Stimulated activated CD8-positive, alpha-beta memory T cell treated with anti-CD3 and anti-CD28 coated beads, Interleukin-4, amount 100 ng/mL, for 4 hours (primary cell): ENCODE results near the gene TRIM5.
"Not testable (repeated sequence)": the region's sequence is repeated elsewhere in the genome, so short reads cannot be mapped to it uniquely, and the experiment has no call there.

Experiments used
- DNase-seq, 2 donors: peaks; one replicate each; pipeline ENCODE4 v3.0.0-alpha.2; 2020; ENCODE audit warnings: low read depth in 2 of 2, low spot score in 1 of 2

TRIM5 gene, protein sequence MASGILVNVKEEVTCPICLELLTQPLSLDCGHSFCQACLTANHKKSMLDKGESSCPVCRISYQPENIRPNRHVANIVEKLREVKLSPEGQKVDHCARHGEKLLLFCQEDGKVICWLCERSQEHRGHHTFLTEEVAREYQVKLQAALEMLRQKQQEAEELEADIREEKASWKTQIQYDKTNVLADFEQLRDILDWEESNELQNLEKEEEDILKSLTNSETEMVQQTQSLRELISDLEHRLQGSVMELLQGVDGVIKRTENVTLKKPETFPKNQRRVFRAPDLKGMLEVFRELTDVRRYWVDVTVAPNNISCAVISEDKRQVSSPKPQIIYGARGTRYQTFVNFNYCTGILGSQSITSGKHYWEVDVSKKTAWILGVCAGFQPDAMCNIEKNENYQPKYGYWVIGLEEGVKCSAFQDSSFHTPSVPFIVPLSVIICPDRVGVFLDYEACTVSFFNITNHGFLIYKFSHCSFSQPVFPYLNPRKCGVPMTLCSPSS

GRCh38 chr11:5684646-5685362 lies at the start of gene TRIM5:
TSS of gene TRIM5 (minus strand) at chr11:5685074. CDS start at chr11:5680177, 4,897 bp downstream.
- DNase-seq = peak; percentile 64 to 66

GRCh38 chr11:5727691-5728090 lies 42.8 kb upstream of the TRIM5 start:
- DNase-seq = no peak

GRCh38 chr11:5726351-5726750 lies 41.5 kb upstream of the TRIM5 start:
- DNase-seq = no peak

GRCh38 chr11:5722622-5723021 lies 37.7 kb upstream of the TRIM5 start:
- no peak for DNase-seq

DNA sequence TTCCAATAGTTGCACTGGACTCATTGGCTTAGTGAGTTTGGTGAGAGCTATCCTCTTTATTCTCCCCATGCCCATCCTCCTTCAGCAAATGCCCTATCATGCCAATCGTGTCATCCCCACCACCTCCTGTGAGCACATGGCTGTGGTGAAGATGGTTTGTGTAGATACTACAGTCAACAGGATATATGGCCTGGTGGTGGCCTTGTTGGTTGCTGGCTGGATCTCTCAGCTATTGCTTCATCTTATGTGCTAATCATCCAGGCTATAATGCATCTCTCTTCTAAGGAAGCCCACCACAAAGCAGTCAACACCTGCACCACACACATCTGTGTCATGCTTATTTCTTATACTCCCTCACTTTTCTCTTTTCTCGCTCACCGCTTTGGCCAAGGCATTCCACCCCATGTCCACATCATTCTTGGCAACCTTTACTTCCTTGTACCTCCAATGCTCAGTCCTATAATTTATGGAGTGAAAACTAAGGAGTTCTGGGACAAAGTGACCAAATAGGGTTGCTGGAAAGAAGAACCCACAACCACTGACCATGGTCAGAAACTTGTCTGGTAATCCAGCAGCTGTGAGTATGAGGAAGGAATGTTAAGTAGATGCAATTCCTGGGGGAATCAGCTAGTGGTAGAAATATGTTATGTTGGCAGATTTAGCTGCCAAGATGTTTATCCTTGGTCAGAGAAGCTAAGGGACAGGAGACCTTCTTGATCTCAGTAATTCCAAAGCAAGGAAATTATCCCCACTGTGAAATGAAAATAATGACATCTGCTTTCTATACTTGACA lies 35.0 kb upstream of the TRIM5 start:
- no peak for DNase-seq

GRCh38 chr11:5716518-5716917 lies 31.6 kb upstream of the TRIM5 start:
- DNase-seq = not testable (repeated sequence)

DNA sequence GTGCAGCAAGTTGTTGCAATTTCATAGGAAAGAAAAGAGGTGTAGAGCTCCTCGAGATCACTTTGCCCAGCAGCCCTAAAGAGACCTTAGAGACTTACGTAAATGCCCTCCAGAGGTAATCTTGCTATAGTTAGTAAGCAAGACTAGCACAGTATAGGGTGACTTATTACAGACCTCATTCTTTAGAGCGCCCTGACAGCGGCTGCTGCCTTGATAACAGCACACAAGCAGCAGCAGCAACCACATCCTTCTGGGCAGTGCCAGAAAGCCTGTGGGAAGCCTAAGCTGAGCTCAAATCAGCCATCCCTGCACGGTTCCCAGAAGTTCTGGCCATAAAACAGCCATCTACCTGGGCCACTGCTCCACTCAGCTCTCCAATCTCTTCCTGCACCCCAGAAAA lies 28.8 kb upstream of the TRIM5 start:
- DNase-seq = no peak

- no peak for DNase-seq
Measured at GRCh38 chr11:5712507-5712906, 27.6 kb upstream of the TRIM5 start.

DNA sequence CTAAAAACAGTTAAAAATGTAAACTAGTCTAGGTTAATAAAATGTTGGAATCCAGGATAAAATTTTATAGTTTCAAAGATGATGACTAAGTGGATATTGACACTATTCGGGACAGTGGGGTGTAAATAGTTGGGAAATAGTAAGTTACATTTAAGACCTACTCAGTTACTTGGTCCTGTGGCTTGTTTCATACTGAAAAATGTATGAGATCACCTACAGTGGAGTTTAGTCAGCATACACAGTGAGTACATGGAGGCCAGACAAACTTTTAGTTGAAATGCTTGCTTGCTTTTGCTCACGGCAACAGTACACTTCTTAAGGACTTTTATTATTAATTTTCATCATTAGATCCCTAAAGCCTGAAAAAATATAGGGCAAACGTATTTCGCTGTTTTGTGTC lies 20.8 kb upstream of the TRIM5 start:
- no peak for DNase-seq

- no peak for DNase-seq
Measured at GRCh38 chr11:5703741-5704536, 19.1 kb upstream of the TRIM5 start.

DNA sequence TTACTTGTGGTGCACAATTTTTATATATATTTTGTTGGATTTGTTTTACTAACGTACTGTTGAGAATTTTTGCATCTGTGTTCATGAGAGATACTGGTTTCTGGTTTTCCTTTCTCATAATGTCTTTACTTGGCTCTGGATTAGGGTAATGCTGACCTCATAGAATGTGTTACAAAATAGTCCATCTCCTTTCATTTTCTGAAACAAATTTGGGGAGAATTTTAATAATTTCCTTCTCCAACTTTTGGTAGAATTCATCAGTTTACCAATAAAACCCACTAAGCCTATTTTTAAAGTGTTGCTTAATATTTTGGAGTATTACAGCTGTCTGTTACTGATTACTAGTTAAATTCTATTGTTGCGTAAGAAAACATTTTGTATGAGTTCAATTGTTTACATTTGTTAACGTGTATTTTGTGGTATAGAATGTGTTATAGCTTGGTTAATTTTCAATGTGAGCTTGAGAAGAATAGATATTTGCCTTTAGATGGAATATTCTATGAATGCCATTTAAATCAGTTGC lies 16.2 kb upstream of the TRIM5 start:
- no peak for DNase-seq

- no peak for DNase-seq
Measured at GRCh38 chr11:5700421-5701054, 15.7 kb upstream of the TRIM5 start.

DNA sequence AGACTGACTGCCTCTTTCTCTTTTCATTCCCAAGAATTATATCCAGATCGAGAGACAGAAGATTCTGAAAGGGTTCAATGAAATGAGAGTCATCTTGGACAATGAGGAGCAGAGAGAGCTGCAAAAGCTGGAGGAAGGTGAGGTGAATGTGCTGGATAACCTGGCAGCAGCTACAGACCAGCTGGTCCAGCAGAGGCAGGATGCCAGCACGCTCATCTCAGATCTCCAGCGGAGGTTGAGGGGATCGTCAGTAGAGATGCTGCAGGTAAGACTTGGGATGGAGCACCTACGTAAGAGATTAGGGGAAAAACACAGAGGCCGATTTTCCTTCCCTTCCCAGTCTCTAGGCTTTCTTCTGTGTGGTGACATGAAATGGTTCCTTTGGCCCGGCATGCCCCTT lies 13.4 kb upstream of the TRIM5 start:
- no peak for DNase-seq

- no peak for DNase-seq
Measured at GRCh38 chr11:5696210-5696609, 11.3 kb upstream of the TRIM5 start.

- DNase-seq = no peak
Measured at GRCh38 chr11:5695580-5695979, 10.7 kb upstream of the TRIM5 start.

DNA sequence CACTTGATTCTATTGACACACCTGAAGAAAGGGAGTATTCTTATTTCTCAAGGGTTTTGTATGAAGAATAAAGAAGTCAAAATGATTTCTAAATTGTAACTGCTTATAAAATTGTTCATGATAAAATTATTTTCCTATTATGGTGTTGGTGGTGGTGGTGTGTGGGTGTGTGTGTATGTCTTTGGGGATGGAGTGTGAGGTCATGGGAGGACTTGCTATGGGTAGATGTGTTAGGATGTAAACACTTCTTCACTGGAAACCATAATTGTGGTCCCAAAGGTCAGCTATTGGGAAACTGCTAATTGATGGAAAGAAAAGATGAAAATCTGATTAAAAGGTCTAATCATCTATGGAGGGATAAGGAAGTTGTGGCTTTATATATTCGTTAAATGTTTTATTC lies 9.8 kb upstream of the TRIM5 start:
- DNase-seq = no peak

DNA sequence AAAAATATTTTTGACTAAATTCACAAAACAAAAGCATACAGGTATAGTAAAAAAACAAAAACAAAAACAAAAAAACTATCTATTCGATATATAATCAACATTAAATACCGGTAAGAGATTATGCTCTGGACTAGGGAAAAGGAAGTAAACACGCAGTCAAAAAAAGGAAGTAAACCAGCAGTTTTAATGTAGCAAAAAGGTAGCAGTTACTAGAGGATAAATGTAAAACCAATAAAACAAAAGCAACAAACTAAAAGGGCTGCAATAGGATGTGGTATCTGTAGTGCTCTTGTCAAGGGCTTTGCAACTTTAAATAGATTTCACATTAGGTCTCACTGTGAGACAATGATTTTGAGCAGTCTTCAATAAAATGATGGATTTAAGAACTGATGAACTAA lies 7.1 kb upstream of the TRIM5 start:
- DNase-seq = no peak

GRCh38 chr11:5691238-5691963 lies 6.5 kb upstream of the TRIM5 start:
- not testable (repeated sequence) for DNase-seq

GRCh38 chr11:5690736-5691135 lies 5.9 kb upstream of the TRIM5 start:
- DNase-seq = no peak
